HG03565 (cell line): Measurements from ENCODE around the gene VIPAS39.
A peak's percentile ranks its signal among the peaks of the same experiment; 100 is the strongest.

Source experiments
- ATAC-seq: cut with Tn5 transposase; IDR thresholded peaks from one replicate; pipeline ENCODE4 v1.9.1; 2021; ENCODE audit warnings: mild to moderate bottlenecking, moderate library complexity; ENCODE audit not compliant: unreplicated experiment

Gene VIPAS39

GRCh38 chr14:77457522-77458248, at the start of gene VIPAS39, which contains the start of gene AHSA1:
VIPAS39 (minus strand) TSS chr14:77457601; CDS start chr14:77454102, 3,499 bp downstream.
AHSA1 (plus strand) TSS chr14:77458093; CDS start chr14:77458190, 97 bp downstream.
- peak; percentile 88 for ATAC-seq

- ATAC-seq: no peak
These were observed 47.6 kb upstream of the VIPAS39 start for GRCh38 chr14:77505031-77505430.

- no peak for ATAC-seq
These were observed 45.7 kb upstream of the VIPAS39 start for GRCh38 chr14:77503138-77503537.

DNA sequence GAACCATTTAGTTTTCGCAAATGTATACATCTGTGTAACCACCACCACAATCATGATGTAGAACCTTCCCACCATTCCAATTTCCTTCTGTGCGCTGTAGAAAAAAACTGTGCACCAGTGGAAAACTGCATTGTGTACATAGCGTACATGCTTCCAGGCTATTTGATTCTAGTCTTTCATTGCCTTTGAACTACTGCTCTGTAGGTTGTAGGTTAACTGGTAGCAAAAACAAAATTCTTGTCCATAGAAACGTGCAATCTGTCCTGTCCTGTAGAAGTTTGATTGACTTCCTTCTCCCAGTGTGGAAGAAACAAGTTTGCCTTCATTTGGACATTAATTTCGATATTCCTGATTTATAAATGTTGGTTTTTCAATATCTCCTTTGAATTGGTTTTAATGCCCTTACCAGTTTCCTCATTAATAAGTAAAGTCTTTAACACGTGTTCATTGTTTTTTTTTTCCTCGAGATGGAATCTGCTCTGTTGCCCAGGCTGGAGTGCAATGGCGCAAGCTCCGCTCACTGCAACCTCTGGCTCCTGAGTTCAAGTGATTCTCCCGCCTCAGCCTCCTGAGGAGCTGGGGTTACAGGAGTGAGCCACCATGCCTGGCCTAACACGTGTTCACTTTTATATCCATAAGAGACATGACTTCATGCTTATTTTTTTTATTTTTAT, 44.8 kb upstream of the VIPAS39 start:
- ATAC-seq: no peak

- peak; percentile 14 for ATAC-seq
These were observed 41.7 kb upstream of the VIPAS39 start for GRCh38 chr14:77498984-77499527.

GRCh38 chr14:77498120-77498979, 40.9 kb upstream of the VIPAS39 start, which contains the start of gene ISM2:
ISM2 (minus strand) TSS chr14:77498816; CDS start chr14:77498793, 23 bp downstream.
- peak; percentile 56 for ATAC-seq

- no peak for ATAC-seq
These were observed 37.9 kb upstream of the VIPAS39 start for GRCh38 chr14:77495334-77495733.

DNA sequence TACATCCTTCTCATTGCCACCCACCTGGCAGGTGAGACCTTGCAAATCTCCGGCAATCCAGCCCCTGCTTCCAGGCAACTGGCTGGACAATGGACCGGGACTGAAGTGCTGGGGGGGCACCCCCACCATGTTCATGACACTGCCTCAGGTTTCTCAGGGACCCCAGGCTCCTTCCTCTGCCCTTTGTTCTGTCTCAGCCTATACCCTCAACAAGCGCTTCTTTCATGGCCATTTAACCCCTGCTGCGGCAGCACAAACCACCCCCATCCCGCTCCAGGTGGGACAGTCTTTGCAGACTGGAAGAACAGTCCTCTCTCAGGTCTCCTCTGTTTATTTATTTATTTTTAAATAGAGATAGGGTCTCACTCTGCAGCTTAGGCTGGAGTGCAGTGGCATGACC, 33.7 kb upstream of the VIPAS39 start:
- ATAC-seq: no peak

GRCh38 chr14:77490347-77490986, 33.1 kb upstream of the VIPAS39 start:
- ATAC-seq: no peak

GRCh38 chr14:77489041-77489440, 31.6 kb upstream of the VIPAS39 start:
- ATAC-seq: no peak

DNA sequence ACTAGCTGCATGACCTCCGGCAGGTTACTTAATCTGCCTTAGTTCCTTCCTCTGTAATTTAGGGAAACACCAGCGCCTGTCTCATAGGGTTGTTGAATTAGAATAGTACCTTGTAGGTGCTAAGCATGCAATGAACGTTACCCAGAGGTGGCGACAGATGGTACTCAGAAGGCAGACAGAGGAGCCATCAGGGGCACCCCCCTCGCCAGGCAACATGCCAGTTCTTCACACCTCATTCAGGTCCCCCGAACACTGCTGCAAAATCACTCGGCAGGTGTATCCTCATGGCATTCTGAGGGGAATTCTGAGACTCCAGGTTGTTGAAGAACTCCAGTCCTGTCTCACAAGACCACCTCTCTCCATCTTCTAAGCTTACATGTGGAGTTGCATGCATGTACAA, 31.2 kb upstream of the VIPAS39 start:
- no peak for ATAC-seq

DNA sequence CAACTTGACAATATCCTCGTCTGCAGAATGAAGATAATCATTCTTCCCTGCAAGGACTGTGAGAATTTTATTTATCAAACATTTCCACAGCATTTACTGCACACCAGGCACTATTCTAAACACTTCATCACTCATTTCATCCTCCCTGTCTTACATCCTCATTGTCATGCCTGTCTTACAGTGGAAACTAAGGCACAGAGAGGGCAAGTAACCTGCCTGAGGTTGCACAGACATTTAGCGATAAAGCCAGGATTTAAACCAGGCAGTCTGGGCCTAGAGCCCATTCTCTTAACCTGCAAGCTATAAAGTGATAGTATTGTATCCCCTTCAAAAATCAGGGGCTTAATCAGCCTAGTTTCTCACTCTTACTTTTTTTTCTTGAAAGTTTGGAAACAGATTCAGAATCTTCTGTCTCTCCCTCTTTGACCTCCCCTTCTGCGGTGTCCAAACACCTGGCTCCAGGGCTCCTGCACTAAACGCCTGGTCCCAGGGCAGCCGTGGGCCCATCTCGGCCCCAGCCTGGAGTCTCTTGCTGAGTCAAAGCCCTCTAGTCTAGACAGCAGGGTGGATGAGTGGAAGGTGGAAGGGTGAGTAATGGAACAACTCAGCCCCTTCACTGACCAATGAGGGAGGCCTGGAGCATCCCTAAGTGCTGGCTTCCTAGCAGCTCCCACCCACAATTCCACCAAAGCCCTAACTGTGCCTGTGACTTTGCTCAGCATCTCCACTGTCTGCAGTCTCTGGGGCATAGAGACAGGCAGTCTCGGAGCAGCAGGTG, 28.7 kb upstream of the VIPAS39 start:
- no peak for ATAC-seq

GRCh38 chr14:77485256-77485655, 27.9 kb upstream of the VIPAS39 start:
- ATAC-seq: no peak

DNA sequence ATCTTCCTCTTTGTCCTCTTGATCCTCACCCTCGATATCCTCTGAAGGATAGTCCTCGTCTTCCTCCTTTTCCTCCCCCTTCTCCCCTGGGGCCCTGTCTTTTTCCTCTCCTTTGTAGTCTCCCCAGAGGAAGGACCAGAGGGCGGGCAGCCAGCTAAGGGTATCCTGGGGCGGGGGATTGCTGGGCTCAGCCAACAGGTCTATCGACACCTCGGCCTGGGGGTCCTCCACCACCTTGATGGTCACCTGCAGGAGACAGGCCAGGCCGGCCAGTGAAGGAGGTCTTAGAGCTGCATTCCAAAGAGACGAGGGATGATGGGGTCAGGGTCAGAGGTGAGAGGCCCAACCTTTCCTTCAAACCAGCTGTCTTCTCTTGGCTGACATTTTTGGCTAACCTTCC, 25.0 kb upstream of the VIPAS39 start:
- no peak for ATAC-seq

- peak; percentile 94 for ATAC-seq
These were observed 21.4 kb upstream of the VIPAS39 start for GRCh38 chr14:77478796-77479195.

GRCh38 chr14:77478029-77478428, 20.6 kb upstream of the VIPAS39 start:
- ATAC-seq: no peak

DNA sequence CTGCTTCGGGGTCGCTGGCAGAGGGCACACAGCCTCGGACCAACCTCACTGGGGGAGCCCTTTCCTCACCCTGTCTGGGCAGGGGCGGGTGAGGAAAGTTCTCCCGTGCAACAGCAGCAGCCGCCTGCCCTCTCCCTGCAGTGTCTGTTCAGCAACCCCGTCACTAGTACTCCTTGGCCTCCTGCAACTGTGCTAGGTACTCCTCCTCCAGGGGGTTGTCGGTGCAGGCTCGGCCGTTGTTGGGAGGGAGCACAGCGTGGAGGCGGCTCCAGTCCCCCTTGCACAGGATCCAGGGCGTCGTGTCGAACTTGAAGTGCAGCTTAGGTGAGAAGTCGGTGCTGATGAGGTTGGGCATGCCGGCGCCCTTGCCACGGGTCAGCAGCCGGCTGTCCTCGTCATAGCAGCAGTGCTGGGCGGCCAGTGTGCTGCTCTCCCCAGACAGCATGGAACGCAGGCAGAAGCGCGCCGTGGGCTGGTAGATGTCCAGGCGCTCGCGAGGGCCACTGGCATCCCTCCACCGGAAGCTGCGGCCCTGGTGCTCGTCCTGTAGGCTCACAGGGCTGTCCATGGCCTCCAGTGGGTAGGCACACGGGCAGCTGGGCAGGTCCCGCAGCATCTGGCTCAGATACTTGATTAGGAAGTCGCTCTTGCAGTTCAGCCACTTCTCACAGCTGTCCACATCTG, 18.2 kb upstream of the VIPAS39 start:
- no peak for ATAC-seq

GRCh38 chr14:77474479-77475177, 17.2 kb upstream of the VIPAS39 start:
- no peak for ATAC-seq

GRCh38 chr14:77473921-77474320, 16.5 kb upstream of the VIPAS39 start:
- ATAC-seq: no peak
